ENCODE data around the gene SPDYE6. TPM values are rescaled to one million over a fixed set of nuclear protein-coding genes. Genes with fewer than 3 reads are reported as not detected.

SPDYE6 gene
- total and polyA plus RNA-seq, 10 of the 15 experiments (the other 5 are each of a cell fraction or from before 2014, with no cell fraction given): 0.05 to 2.3 (median 1.00) TPM; not detected in 6

- TF ChIP-seq STAT3 (IDR thresholded peaks at IDR 0.05; ENCODE audit: low read depth, low read length) (no peak), JUNB (IDR thresholded peaks at IDR 0.05) (no peak), MEF2A (IDR thresholded peaks at IDR 0.05; ENCODE audit: insufficient read depth, low read depth, low read length) (peak; percentile 90), SUPT20H (IDR thresholded peaks at IDR 0.05; ENCODE audit: borderline replicate concordance, control insufficient read depth, low read depth, low read length) (no peak), USF2 (IDR thresholded peaks at IDR 0.05; ENCODE audit: borderline replicate concordance, low read depth, low read length) (no peak), IRF4 (IDR thresholded peaks at IDR 0.05; ENCODE audit: low read depth, low read length) (no peak), ZNF24 (IDR thresholded peaks at IDR 0.05) (no peak; the same call in 1 of the 2 replicates), ATF7 (IDR thresholded peaks at IDR 0.05; ENCODE audit: low read depth) (peak; percentile 80), ZSCAN29 (IDR thresholded peaks at IDR 0.05) (no peak), BHLHE40 (IDR thresholded peaks at IDR 0.05; ENCODE audit: borderline replicate concordance in 1 of 2, low read depth in 2 of 2, low read length in 1 of 2) (peak; percentile 87 to 88), MLLT1 (IDR thresholded peaks at IDR 0.05) (no peak; the same call in none of the 2 replicates), CBX3 (IDR thresholded peaks at IDR 0.05; ENCODE audit: borderline replicate concordance, low read depth) (no peak), SRF (IDR thresholded peaks at IDR 0.05; ENCODE audit: low read depth in 2 of 2, low read length in 2 of 2) (no peak), NR2C2 (IDR thresholded peaks at IDR 0.05; ENCODE audit: borderline replicate concordance, control insufficient read depth, insufficient read length, low read depth) (no peak), NR2F1 (conservative IDR thresholded peaks at IDR 0.05) (peak; percentile 98), POLR2AphosphoS2 (IDR thresholded peaks at IDR 0.05; ENCODE audit: low read depth, low read length) (no peak), ZNF622 (IDR thresholded peaks at IDR 0.05) (no peak), RUNX3 (IDR thresholded peaks at IDR 0.05; ENCODE audit: low read length) (peak; percentile 95), RAD51 (IDR thresholded peaks at IDR 0.05) (peak; percentile 58; the same call in 1 of the 2 replicates), HCFC1 (IDR thresholded peaks at IDR 0.05; ENCODE audit: low read length) (no peak), TARDBP (IDR thresholded peaks at IDR 0.05; ENCODE audit: borderline replicate concordance) (no peak)
- TF ChIP-seq, protein P1, sequence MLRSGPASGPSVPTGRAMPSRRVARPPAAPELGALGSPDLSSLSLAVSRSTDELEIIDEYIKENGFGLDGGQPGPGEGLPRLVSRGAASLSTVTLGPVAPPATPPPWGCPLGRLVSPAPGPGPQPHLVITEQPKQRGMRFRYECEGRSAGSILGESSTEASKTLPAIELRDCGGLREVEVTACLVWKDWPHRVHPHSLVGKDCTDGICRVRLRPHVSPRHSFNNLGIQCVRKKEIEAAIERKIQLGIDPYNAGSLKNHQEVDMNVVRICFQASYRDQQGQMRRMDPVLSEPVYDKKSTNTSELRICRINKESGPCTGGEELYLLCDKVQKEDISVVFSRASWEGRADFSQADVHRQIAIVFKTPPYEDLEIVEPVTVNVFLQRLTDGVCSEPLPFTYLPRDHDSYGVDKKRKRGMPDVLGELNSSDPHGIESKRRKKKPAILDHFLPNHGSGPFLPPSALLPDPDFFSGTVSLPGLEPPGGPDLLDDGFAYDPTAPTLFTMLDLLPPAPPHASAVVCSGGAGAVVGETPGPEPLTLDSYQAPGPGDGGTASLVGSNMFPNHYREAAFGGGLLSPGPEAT (IDR thresholded peaks at IDR 0.05; ENCODE audit: low read depth): peak; percentile 89
- TF ChIP-seq, protein P2, sequence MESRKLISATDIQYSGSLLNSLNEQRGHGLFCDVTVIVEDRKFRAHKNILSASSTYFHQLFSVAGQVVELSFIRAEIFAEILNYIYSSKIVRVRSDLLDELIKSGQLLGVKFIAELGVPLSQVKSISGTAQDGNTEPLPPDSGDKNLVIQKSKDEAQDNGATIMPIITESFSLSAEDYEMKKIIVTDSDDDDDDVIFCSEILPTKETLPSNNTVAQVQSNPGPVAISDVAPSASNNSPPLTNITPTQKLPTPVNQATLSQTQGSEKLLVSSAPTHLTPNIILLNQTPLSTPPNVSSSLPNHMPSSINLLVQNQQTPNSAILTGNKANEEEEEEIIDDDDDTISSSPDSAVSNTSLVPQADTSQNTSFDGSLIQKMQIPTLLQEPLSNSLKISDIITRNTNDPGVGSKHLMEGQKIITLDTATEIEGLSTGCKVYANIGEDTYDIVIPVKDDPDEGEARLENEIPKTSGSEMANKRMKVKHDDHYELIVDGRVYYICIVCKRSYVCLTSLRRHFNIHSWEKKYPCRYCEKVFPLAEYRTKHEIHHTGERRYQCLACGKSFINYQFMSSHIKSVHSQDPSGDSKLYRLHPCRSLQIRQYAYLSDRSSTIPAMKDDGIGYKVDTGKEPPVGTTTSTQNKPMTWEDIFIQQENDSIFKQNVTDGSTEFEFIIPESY (IDR thresholded peaks at IDR 0.05): no peak
- TF ChIP-seq, protein P3, sequence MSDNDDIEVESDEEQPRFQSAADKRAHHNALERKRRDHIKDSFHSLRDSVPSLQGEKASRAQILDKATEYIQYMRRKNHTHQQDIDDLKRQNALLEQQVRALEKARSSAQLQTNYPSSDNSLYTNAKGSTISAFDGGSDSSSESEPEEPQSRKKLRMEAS (IDR thresholded peaks at IDR 0.05; ENCODE audit: low read depth, low read length): no peak
Observed at GRCh38 chr7:102305414-102306268, 50.6 kb downstream of the SPDYE6 start (continued).

Measured in GM12878 (cell line).